ENCODE results near the gene PSG3.
"Not testable (repeated sequence)": the region's sequence is repeated elsewhere in the genome, so short reads cannot be mapped to it uniquely, and the experiment has no call there.

PSG3 gene
- total RNA-seq, result 0 to 0.05 reads per million in 2 donors

- not testable (repeated sequence) for DNase-seq
Measured at GRCh38 chr19:42740381-42740780, at the start of gene PSG3. PSG3 (minus strand) TSS chr19:42740481; CDS start chr19:42740384, 97 bp downstream.

DNA sequence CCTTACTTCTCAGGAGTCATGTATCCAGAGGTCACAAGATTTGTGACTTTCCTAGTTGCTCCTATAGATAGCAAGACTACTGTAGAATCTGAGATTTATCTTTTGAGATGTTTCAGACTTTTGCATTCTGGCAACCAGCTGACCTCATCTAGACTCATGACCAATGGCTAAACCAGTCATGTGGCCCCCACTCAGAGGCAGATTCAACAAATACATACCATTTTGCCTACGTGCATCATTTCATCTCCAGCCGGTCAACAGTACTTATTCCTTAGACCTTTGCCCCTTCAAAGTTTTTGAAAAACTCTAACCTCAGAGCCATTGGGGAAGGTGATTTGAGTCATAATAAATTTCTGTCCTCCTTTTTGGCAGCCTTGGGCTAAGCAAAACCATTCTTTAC is 48.5 kb upstream of the PSG3 start:
- DNase-seq, result not testable (repeated sequence)

- not testable (repeated sequence) for DNase-seq
Measured at GRCh38 chr19:42787766-42788165, 47.5 kb upstream of the PSG3 start.

GRCh38 chr19:42776750-42777612 is 36.7 kb upstream of the PSG3 start:
- DNase-seq, result not testable (repeated sequence)

- DNase-seq, result not testable (repeated sequence)
Measured at GRCh38 chr19:42774510-42775158, 34.4 kb upstream of the PSG3 start.

GRCh38 chr19:42767319-42767718 is 27.0 kb upstream of the PSG3 start:
- not testable (repeated sequence) for DNase-seq

- not testable (repeated sequence) for DNase-seq
Measured at GRCh38 chr19:42766871-42767270, 26.6 kb upstream of the PSG3 start.

- DNase-seq, result no peak
Measured at GRCh38 chr19:42764836-42765235, 24.6 kb upstream of the PSG3 start.

GRCh38 chr19:42762789-42763188 is 22.5 kb upstream of the PSG3 start:
- no peak for DNase-seq

DNA sequence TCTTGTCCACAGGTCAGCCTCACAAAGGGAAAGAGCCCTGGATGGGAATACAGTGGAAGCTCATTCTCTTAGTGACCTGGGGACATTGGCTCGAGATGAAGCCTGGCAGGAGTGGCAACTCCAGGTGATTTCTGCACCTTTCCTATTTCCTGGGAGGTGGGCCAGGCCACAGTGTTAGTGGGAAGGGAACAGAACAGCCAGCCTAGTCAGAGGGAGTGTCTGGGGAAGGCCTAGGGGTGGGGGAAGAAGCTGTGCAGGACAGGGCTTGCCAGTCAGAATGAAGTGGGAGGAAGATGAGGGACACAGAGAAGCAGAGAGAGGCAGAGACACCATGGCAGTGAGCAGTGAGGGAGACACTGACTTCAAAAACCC is 21.6 kb upstream of the PSG3 start:
- not testable (repeated sequence) for DNase-seq

GRCh38 chr19:42760954-42761923 is 21.0 kb upstream of the PSG3 start:
- not testable (repeated sequence) for DNase-seq

GRCh38 chr19:42758667-42759066 is 18.4 kb upstream of the PSG3 start:
- DNase-seq, result not testable (repeated sequence)

DNA sequence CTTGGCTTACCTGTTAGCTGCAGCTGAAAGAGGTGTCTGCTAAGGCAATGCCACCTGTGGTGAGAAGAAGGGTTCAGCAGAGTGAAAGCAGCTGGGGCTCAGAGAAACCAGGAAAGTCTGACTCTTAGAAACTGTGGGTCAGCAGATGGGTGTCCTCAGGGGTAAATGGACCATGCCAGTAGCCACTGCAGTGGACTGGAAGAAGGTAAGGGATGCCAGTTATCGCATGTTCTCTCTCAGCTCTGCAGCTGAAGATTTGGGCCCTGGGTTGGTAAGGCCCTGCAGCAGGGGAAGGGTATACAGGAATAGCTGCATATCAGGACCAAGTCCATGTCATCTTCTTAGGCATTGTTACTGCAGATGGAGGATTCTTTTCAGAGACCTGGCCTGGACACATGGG is 12.0 kb upstream of the PSG3 start:
- not testable (repeated sequence) for DNase-seq

DNA sequence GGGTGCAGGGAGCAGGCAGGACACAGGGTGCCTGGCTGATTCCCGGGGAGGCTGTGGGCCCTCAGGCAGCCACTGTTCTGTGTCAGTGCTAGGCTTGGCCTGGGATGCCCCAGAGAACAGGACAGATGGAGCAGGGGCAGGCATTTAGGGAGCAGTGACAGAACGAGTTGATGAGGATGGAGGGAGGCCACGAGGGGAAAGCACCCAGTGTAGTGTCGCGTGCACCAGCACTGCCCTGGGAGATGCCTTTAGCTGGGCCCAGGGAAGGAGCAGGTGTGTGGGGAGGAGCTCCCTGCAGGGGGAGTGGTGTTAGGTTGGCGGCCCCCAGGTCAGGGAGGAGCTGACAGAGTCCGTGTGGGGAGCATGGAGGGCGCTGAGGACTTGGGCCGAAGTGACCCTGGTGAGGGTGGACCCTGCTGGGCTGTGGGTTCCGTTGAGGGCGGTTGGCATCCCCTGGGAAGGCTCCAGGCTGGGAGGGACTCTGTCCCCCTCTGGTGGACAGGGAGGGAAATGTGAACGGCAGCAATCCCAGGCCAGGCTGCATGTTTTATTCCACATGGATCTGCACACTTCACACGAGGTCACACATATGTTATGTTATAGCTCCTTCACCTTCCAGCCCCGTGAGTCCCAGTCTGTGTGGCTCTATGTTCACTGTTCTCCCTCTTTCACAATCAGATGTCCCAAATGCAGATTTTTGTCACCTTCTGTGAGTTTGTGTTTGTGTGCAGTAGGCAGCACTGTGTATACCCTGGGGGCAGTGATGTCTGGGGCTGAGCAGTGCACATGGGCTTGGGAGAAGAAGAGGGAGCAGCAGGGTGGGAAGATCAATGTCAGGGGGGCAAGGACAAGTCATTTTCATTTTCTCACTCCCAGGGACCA is 1.7 kb upstream of the PSG3 start:
- not testable (repeated sequence) for DNase-seq

- DNase-seq, result not testable (repeated sequence)
Measured at GRCh38 chr19:42737581-42738011, 2.7 kb downstream of the PSG3 start.

GRCh38 chr19:42728341-42728740 is 11.9 kb downstream of the PSG3 start:
- DNase-seq, result not testable (repeated sequence)

GRCh38 chr19:42714000-42714399 is 26.3 kb downstream of the PSG3 start:
- not testable (repeated sequence) for DNase-seq

DNA sequence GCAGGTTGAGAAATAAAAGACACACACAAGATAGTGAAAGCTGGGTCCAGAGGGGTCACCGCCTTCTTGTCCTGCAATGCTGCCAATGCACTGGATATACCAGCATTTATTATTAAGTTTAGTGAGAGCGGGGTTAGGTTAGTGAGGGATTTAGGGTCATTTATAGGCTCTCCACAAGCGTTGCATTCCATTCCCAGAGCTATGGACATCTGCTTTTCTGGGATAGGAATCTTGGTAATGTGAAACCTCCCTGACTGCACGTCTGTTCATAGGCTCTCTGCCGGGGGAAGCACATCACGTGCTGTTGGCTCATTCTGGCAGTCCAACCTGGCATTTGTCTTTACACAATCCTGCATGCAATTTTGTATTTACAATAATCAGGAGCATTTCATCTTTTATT is 27.5 kb downstream of the PSG3 start:
- DNase-seq, result not testable (repeated sequence)

DNA sequence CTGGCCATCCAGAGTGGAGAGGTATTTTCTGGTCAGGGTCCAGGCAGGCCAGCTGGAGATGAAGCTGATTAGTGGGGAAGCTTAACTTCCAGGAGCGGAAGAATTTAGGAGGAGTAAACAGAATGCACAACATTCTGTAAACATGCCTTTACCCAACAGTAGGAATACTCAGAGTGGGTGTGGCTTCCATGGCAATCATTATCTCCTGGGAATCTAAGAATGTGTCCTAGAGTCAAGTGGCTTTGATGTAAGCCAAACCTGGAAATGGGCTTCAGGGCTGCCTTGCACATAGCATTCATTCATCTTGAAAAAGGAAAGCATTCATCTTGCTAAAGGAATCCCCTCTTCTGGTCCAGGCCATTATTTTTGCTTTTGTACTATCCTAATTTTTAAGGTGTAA is 29.3 kb downstream of the PSG3 start:
- DNase-seq, result not testable (repeated sequence)

- no peak for DNase-seq
Measured at GRCh38 chr19:42697884-42698283, 42.4 kb downstream of the PSG3 start.

DNA sequence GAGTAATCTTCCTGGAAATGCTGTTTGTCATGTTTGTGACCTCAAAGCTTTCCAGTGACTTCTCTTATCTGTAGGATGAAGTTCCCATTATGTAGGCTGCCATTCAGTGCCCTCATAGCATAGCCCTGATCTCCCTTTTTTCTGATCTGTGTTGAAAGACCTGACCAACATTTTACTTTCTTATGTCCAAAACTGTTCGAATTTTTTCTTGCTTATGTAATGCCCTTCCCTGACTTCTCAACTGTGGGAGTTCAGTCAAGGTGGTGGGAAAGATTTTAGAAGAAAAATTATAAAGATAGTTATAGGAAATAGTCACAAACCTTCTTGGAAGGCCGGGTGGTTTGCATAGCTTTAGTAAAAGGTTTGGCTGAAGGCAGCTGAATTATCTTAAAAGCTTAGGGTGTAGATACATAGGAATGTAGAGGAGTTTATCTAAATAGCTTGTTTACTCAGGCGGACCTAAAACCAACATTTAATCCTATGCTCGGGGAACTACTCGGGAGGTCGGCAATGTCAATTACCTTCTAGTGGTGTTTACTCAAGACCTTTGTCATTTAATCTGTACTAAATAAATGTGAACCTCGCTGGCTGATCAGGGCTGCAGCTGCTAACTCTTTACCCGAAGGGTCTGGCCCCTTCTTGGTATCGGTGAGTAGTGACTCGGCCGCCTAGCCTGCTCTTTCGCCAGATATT is 44.3 kb downstream of the PSG3 start:
- no peak for DNase-seq

Data from activated gamma-delta T cell (primary cell).